Transverse colon (tissue), 4 donors: Measurements from ENCODE around the gene TP53BP2. TPM values are rescaled to one million over a fixed set of nuclear protein-coding genes. Genes with fewer than 3 reads are reported as not detected.

ENCODE experiments used
- DNase-seq: peaks from one replicate; pipeline ENCODE4 v3.0.0-alpha.2; 2019
- H3K27ac ChIP-seq, 4 donors: fragments of 200-600 bp; sonication (generic); 2 replicates each; pipeline ENCODE4 v1.5.1; 2016 to 2018; ENCODE audit warnings: inconsistent platforms in 4 of 4
- H3K27me3 ChIP-seq: fragments of 200-600 bp; sonication (generic); 2 replicates; pipeline ENCODE4 v1.5.1; 2017; ENCODE audit warnings: inconsistent platforms
- H3K36me3 ChIP-seq, 4 donors: fragments of 200-600 bp; sonication (generic); 2 replicates each; pipeline ENCODE4 v1.5.1; 2017 to 2019; ENCODE audit warnings: inconsistent platforms in 4 of 4
- H3K4me1 ChIP-seq, 4 donors: fragments of 200-600 bp; sonication (generic); 2 replicates each; pipeline ENCODE4 v1.5.1; 2017 to 2020; ENCODE audit warnings: inconsistent platforms in 4 of 4
- H3K4me3 ChIP-seq, 4 donors: fragments of 200-600 bp; sonication (generic); 1 replicate in 1 of 4; 2 replicates in 3 of 4; pipeline versions ENCODE4 v1.5.1 to v1.6.1; 2017 to 2019; ENCODE audit warnings: inconsistent platforms in 4 of 4
- H3K9me3 ChIP-seq, 2 donors: fragments of 200-600 bp; sonication (generic); 2 replicates each; pipeline ENCODE4 v1.5.1; 2017 to 2019; ENCODE audit warnings: inconsistent platforms in 2 of 2
- EP300 ChIP-seq: sonication (generic); formaldehyde crosslinking; IDR thresholded peaks from one replicate; pipeline ENCODE4 v1.6.1; 2017; ENCODE audit warnings: antibody characterized with exemption, low read depth
- POLR2A ChIP-seq: fragments of 450-650 bp; IDR thresholded peaks from one replicate; pipeline ENCODE4 v1.6.1; 2016; ENCODE audit warnings: antibody characterized with exemption, mild to moderate bottlenecking, moderate library complexity
- POLR2AphosphoS5 ChIP-seq, 3 donors: sonication (generic); formaldehyde crosslinking; IDR thresholded peaks; one replicate each; pipeline ENCODE4 v1.6.1; 2016; ENCODE audit warnings: antibody characterized with exemption in 3 of 3
- WGBS, 2 donors: methylation state at CpG; one replicate each; pipeline ENCODE4 v1.1.5; 2018; ENCODE audit warnings: low coverage in 1 of 2; 5-methylcytosine and 5-hydroxymethylcytosine counted together
- in situ Hi-C, 4 donors: fragments of 200-750 bp; cut with MboI; loops; one replicate each; pipeline versions ENCODE4 v1.15.0 to v1.15.1; 2017; ENCODE audit warnings: low sequenced_read_pairs in 3 of 4, low pct_ligation_motif_present in 1 of 4, low pct_unique_long_range_greater_than_20kb in 1 of 4
- intact Hi-C: fragments of 100-400 bp; cut with DNase I; formaldehyde crosslinking; loops from one replicate; pipeline ENCODE4 v1.15.1; 2023; ENCODE audit warnings: low total_unique reads
- total RNA-seq, 4 donors: library from RNA; depleted of rRNA; stranded (reverse); fragments of >200 nt; gene quantifications; one replicate each; pipeline ENCODE4 v1.1.0, GENCODE V29; 2016
- TF ChIP-seq, protein P1 (sequence below), 5 experiments: fragments of 200-600 bp in 3 of 5; fragments of 450-650 bp in 2 of 5; sonication (generic) in 3 of 5; IDR thresholded peaks; 1 replicate in 2 of 5; 2 replicates in 3 of 5; pipeline ENCODE4 v1.5.1; 2016 to 2017; ENCODE audit warnings: antibody characterized with exemption in 5 of 5, inconsistent platforms in 3 of 5, mild to moderate bottlenecking in 2 of 5, moderate library complexity in 1 of 5

Gene TP53BP2
- total RNA-seq, 4 donors from 2014 or later: 11.9 to 82.7 (median 31.2) TPM

DNA sequence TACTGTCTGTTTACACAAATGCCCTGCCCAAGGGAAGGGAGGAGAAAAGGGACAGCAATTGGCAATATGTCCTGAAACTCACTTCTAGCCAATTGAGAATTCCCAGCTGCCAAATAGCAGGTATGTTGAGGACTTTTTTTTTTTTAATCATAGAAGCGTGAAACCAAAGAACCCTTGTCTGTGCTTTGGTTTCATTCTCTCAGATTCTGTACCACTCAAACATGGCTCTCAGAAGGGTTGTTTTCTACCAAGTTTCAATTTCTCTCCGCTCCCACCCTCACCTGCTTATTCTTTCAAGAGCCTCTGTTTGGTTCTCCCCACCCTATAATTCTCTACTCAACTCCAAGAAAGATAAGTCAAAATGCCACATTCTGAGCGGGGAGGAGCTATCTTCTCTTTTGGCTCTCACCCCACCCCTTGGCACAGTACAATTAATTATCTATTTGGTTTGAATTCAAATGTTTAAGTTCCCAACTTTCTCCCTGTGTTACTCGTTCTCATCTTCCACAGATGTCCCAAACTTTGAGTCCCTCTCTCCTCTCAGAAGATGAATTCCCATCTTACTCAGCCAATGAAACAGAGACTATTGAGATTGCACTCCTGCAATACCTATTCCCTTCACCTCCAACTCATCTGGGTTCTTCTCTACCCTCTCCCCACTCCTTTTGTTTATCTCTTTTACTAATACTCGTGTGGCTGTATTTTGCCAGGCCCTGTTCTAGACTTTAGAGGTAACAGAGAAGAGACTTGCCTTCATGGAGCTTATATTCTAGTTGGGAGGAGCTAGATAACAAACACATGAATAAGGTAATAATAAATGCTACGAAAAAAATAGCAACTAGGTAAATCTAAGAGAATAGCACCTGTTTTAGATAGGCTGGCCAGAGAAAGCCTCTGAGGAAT, 3.9 kb upstream of the TP53BP2 start:
- no peaks in the 10 kb centered on the region for H3K36me3 ChIP-seq
- no peak overlapping the region for H3K27ac ChIP-seq
- no peaks in the 10 kb centered on the region for H3K27me3 ChIP-seq
- H3K4me1 ChIP-seq: peaks cover 5 to 11% (median 9%) of the 10 kb centered on the region in 4 donors
- no peak for DNase-seq
- TF ChIP-seq POLR2A: no peak
- no peak for TF ChIP-seq EP300
- TF ChIP-seq, protein P1, sequence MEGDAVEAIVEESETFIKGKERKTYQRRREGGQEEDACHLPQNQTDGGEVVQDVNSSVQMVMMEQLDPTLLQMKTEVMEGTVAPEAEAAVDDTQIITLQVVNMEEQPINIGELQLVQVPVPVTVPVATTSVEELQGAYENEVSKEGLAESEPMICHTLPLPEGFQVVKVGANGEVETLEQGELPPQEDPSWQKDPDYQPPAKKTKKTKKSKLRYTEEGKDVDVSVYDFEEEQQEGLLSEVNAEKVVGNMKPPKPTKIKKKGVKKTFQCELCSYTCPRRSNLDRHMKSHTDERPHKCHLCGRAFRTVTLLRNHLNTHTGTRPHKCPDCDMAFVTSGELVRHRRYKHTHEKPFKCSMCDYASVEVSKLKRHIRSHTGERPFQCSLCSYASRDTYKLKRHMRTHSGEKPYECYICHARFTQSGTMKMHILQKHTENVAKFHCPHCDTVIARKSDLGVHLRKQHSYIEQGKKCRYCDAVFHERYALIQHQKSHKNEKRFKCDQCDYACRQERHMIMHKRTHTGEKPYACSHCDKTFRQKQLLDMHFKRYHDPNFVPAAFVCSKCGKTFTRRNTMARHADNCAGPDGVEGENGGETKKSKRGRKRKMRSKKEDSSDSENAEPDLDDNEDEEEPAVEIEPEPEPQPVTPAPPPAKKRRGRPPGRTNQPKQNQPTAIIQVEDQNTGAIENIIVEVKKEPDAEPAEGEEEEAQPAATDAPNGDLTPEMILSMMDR (IDR thresholded peaks at IDR 0.05): no peak
- no peak for TF ChIP-seq POLR2AphosphoS5 (IDR thresholded peaks at IDR 0.05)
- 85 to 89% methylated on average over 6 of the region's 6 CpGs for whole genome bisulfite sequencing, 2 donors
- in situ Hi-C loops (no loop called here), intact Hi-C loops (no loop called here)
- H3K9me3 ChIP-seq: no peaks in the 10 kb centered on the region
- H3K4me3 ChIP-seq: no peak overlapping the region

- TF ChIP-seq POLR2AphosphoS5 (IDR thresholded peaks at IDR 0.05) (no peak), POLR2A (no peak), EP300 (no peak)
- TF ChIP-seq, protein P1 (IDR thresholded peaks at IDR 0.05): no peak
- Histone ChIP-seq H3K27me3 (no peaks in the 10 kb centered on the region), H3K4me1 (peaks cover 5 to 21% (median 18%) of the 10 kb centered on the region in 4 donors), H3K9me3 (no peaks in the 10 kb centered on the region), H3K27ac (no peak overlapping the region), H3K36me3 (no peaks in the 10 kb centered on the region), H3K4me3 (no peak overlapping the region)
- intact Hi-C loops (no loop called here), in situ Hi-C loops (no loop called here)
- no peak for DNase-seq
- 85 to 98% methylated on average over 2 of the region's 2 CpGs for WGBS, 2 donors
Measured at GRCh38 chr1:223848536-223848935, 2.8 kb upstream of the TP53BP2 start.

- no peak for DNase-seq
- TF ChIP-seq EP300 (no peak), POLR2AphosphoS5 (IDR thresholded peaks at IDR 0.05) (no peak), POLR2A (no peak)
- TF ChIP-seq, protein P1 (IDR thresholded peaks at IDR 0.05): no peak
- WGBS, 2 donors: 95% methylated on average over 4 of the region's 4 CpGs
- Histone ChIP-seq H3K27ac (peak overlapping the region in 1 of 4 donors; percentile 99), H3K4me1 (peaks cover 5 to 28% (median 19%) of the 10 kb centered on the region in 4 donors), H3K4me3 (no peak overlapping the region), H3K9me3 (no peaks in the 10 kb centered on the region), H3K27me3 (no peaks in the 10 kb centered on the region), H3K36me3 (no peaks in the 10 kb centered on the region)
- in situ Hi-C loops (no loop called here), intact Hi-C loops (no loop called here)
Measured at GRCh38 chr1:223847781-223848345, 2.1 kb upstream of the TP53BP2 start.

DNA sequence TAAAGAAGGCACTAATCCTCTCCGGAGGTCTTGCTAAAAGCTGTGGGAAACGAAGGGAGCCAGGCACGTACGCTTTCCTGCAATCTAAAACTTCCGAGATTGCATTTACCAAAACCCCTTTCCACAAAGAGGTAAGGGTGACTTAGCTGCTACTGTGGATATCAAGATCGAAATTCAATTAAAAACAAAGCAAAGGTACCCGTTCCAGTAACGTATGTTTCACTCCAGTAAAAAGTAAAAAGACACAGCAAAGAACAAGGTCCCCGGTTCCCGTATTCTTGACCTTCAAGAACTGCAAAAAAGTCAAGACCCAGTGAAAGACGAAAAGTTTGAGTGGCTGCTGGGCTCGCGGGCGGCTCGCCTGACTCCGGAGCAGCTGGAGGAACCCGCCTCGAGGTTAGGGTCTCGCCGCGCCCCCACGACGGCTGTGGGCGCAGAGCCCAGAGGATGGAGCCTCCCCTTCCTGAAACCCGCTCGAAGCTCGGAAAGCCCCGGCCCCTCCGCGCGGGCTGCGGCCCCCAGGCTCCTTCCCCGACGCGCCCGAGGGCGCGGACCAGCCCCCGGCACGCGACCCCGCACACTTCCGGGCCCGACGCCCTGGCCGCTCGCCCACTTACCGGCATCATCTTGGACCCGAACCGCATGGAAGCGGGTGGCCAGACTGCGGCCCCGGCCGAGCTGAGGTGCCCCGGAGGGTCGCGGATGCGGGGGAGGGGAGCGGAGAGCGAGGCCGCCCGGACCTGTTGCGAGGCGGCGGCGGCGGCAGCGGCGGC, 524 bp downstream of the TP53BP2 start:
- H3K36me3 ChIP-seq: no peaks in the 10 kb centered on the region
- peak; percentile 56 for DNase-seq
- H3K9me3 ChIP-seq: no peaks in the 10 kb centered on the region
- 0% methylated on average over 2 to 28 of the region's 69 CpGs for WGBS, 2 donors
- peaks cover 5 to 48% (median 23%) of the 10 kb centered on the region in 4 donors for H3K4me1 ChIP-seq
- peak; percentile 18 for TF ChIP-seq POLR2A
- TF ChIP-seq POLR2AphosphoS5 (IDR thresholded peaks at IDR 0.05): no peak
- TF ChIP-seq EP300: no peak
- TF ChIP-seq, protein P1 (IDR thresholded peaks at IDR 0.05): no peak
- in situ Hi-C loops (no loop called here), intact Hi-C loops (no loop called here)
- peak overlapping the region; percentile 94 to 99 (median 98) for H3K27ac ChIP-seq
- peak overlapping the region; percentile 67 to 95 (median 91) for H3K4me3 ChIP-seq
- no peaks in the 10 kb centered on the region for H3K27me3 ChIP-seq
